CD4-positive, alpha-beta T cell treated with Interferon gamma for 1 hour (primary cell): ENCODE data around the gene NCKAP5L.
A peak's percentile ranks its signal among the peaks of the same experiment; 100 is the strongest.
"Not testable (repeated sequence)": the region's sequence is repeated elsewhere in the genome, so short reads cannot be mapped to it uniquely, and the experiment has no call there.

Experiments used
- DNase-seq: peaks from one replicate; pipeline ENCODE4 v3.0.0-alpha.2; 2020

The NCKAP5L gene

DNA sequence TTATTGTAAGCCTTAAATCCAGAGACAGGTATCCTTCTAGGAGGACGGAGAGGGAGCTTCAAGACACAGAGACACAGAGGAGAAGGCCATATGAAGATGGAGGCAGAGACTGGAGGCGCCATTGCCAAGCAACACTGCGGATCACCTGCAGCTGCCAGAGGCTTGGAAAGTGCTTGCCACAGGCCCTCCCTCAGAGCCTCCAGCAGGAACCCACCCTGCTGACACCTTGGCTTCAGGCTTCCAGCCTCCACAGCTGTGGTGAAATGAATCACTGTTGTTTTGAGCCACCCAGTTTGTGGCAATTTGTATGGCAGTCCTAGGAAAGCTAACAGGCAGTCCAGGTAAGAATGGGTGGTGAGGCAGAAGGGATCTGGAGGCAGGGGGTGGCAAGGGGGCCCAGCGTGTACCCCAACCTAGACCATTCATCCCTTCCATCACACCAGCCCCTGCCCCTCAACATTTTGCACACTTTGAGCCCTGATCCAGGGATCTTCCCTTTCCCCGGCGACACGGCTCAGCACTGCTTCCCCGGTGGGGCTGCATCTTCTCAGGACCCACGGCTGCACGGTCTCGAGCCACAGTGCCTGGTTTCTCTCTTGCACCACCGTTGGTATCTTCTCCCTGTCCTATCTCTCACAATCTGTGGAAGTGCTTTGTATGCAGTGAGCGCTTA is 37.0 kb upstream of the NCKAP5L start:
- no peak for DNase-seq

DNA sequence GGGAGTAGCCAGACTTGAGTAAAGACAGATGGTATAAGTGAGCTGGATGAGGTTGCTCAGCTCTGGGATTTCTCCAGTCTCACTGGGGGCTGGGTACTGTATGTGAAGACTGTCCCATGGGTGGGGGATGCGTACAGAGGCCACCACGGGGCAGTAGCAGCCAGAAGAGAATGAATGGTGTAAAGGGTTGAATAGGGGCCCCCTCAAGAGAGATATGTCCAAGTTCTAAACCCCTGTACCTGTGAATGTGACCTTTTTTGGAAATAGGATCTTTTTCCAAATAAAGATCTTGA is 36.5 kb upstream of the NCKAP5L start:
- DNase-seq: no peak

DNA sequence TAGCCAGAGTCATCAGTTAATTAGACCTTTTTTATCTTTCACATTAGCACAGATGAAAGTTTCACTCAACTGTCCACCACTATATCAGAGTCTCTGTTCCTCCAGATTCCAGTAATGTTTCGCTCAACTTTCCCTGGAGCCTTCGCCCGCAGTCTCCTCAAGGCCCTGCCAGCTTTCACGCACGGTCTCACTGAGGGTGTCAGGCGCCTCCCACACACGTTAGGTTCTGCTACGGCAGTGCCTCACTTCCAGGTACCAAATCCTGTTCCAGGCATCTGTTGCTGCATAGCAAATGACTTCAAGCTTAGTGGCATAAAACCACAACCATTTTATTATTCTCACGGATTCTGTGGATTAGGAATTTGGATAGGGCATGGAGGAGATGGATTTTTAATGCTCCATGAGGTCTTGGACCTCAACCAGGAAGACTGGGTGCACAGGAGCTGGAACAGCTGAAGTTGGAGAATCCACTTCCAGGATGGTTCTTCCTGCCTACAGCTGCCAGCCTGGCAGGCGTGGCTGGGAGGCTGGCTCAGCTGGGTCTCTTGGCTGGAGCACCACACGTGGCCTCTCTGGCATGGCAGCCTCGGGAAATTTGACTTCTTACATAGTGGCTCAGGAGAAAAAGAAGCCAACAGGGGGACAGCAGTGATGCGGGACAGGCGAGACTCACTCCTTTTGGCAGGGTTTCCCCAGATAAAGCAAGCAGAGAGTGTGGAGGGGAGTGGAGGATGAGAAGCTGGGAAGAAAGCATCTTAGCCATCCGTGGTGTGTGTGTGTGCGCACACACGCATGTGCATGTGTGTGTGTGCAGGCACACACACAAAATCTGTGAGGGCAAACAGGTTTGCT is 36.0 kb upstream of the NCKAP5L start:
- DNase-seq: no peak

DNA sequence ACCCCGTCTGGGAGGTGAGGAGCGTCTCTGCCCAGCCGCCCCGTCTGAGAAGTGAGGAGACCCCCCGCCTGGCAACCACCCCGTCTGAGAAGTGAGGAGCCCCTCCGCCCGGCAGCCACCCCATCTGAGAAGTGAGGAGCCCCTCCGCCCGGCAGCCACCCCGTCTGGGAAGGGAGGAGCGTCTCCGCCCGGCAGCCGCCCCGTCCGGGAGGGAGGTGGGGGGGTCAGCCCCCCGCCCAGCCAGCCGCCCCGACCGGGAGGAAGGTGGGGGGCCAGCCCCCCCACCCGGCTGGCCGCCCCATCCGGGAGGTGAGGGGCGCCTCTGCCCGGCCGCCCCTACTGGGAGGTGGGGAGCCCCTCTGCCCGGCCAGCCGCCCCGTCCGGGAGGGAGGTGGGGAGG is 32.7 kb upstream of the NCKAP5L start:
- not testable (repeated sequence) for DNase-seq

DNA sequence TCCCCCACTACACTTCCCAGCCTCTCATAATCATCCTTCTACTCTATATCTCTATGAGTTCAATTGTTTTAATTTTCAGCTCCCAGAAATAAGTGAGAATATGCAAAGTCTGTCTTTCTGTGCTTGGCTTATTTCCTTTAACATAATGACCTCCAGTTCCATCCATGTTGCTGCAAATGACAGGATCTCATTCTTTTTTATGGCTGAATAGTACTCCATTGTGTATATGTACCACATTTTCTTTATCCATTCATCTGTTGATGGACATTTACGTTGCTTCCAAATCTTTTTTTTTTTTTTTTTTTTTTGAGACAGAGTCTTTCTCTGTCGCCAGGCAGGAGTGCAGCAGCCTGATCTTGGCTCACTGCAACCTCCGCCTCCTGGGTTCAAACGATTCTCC is 27.7 kb upstream of the NCKAP5L start:
- not testable (repeated sequence) for DNase-seq

DNA sequence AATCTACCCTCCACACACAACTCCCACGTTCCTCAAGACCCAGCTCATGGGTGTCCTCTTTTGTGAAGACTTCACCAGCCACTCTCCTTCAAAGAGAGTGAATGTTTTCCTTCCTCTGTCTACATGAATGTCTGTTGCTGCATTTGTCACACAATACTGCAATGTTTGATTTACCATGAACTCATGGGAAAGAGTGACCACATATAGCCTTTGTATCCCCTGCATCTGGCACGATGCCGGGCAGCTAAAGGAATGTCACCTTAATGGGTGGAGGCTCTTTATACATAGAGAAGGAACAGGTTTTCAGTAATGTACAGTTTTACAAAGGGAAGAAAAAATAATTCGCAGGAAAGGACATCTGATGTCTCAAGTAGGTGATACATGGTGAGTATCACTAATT is 26.8 kb upstream of the NCKAP5L start:
- no peak for DNase-seq

DNA sequence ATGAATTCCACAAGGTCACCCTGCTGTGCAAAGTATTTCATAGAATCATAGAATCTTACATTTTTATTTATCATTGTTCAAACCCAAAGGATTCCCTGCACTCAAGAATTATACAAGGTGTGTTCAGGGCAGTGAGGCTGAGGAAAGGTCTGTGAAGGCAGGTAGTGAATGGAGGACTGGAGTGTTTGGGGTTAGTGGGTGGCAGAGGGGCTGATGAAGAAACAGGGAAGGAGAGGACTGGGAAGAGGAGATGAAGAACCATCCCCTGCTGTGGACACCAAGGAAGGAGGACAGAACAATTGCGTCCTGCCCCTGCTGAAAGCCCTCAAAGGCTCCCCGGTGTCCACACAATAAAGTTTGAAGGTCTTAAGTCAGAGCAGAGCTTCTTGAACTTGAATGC is 25.5 kb upstream of the NCKAP5L start:
- no peak for DNase-seq

DNA sequence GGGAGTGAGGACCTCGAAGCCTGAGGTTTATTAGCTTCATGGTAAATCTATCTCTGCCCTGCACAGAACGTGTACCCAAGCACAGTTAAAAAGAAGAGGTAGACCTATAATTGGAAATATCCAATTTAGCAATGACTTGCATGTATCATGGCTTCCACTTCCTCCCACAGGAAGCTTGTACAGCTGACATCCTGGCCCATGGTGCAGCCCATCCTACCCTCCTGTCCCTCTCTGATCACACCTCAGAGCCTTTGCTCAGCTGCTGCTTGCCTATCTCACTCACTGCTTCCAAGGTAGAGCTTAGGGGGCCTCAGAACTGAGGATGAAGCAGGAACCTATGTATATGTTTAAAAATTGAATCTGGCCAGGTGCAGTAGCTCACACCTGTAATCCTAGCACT is 18.9 kb upstream of the NCKAP5L start:
- no peak for DNase-seq

DNA sequence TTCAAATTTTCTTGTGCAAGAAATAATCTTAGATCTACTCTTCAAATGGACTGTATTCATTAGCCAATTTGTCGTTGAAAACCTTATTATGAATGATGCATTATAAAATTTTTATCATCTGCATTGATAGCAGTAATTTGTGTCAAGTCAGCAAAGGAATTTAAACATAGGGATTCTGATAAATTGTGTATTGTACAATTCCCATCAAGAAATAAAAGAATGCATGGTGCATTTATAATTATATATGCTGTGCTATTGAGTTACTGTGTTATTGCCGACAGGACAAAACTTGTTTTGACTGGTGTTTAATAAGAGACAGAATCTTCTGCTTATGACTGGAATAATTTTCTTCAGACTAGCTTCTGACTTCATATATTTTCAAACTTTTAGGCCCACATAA is 17.8 kb upstream of the NCKAP5L start:
- no peak for DNase-seq

DNA sequence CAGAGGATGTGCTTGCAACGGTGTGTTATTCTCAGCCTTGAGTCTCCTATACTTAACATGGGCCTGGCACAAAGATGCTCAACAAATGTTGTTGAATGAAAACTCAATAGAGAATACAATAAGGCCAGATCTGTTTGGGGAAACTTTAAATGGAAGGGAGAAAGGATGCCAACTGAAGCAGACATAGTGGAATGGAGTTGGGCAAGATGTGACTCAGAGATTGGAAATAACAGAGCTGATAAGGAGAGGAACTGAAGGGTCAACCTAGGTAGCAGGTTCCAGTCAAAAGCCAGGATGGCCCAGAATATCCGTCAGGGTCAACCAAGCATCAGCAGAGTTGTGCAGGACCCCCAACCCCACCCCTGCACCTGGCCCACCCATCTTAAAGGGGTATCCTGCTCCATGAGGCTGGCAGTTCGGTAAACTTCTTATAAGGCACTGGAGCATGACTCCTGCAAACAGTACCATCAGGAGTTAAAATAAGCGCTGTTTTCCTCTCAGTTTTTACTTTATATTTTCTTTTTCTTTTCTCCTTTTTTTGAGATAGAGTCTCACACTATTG is 15.7 kb upstream of the NCKAP5L start:
- DNase-seq: no peak

DNA sequence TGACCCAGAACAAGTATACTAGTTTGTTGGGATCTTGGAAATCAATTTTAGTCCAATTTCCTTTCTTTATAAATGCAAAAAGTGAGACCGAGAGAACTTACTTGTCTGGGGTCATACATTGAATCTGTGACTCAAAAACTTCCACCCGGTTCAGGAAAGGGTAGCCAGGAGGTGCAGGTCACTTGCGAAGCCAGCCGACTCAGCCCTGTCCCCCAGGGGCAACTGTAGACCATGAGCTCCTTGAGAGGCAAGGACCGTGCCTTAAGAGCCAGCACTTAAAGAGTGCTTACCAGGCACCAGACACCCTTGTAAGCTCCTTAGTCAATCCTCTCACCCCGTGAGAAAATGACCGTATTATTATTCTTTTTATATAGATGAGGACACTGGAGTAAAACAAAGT is 15.2 kb upstream of the NCKAP5L start:
- DNase-seq: no peak

DNA sequence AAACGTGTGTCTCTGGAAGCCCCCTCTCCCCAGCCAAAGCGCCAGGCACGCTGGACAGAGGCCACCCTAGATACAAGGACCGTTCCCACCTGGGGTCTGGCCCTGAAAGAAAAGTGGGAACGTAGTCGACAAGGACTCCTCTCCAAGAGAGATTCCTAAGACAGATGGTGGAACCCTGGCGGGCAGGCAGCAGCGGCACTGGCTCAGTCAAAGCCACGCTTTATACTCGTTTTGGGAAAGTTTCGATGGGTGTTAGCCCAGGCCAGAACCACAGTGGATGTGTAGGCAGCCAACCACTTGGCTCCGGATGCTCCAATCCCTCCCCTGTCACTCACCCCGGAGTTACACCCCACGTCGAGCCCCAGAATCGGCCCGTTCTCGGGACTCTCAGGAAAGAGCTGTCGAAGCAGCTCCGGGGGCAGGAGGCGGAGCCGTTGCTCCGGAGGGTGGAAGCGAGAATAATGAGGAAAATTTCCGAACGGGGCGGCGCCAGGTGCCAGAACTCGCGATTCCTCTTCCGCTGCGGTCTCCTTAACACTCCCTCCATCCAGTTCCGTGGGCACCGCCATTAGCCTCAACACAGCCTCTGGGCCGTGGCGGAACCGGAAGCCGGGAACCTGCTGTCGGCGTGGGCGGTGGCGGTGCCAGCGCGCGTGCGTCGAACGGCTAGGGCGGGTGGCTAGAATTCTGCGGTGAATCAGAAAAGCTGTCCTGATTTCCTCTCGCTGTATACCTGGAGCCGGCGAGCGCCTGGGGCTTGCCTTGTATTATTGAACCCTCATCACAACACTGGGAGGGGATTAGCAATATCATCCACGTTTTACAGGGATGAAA is 14.5 kb upstream of the NCKAP5L start, which contains the start of gene BCDIN3D:
TSS of gene BCDIN3D (minus strand) at position 588 of the 834 bp plus-strand sequence. CDS start at position 569, 19 bp downstream.
- peak; percentile 89 for DNase-seq

DNA sequence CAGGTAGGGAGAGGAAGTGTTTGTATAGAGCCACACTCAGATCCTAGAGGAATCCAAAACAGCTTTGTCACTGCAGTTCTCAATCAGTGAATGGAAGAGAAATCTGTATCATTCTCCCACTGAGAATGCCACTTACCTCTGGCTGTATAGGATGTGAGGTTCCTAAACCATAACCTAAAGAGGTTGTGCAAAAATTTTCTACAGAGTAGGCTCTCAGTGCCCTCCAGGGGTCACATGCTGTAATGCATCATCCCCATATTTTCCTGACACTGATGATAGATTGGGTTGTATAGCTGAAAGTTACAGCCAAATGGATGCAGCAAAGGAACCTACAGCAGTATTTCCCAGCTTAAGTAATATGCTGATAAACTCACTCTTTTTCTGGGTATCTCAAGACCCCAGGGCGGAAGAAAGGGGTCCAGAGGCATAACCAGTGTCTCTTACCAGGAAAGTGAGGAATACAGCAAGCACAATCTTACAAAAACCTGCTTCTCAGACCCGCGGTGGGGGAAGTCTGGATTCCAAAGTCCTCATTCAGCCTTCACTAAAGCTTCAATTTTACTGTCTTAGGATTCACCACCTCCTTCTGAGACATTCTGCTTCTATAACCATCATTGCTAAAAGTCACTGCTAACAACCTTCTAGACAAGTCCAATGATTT is 10.9 kb upstream of the NCKAP5L start:
- DNase-seq: peak; percentile 36

DNA sequence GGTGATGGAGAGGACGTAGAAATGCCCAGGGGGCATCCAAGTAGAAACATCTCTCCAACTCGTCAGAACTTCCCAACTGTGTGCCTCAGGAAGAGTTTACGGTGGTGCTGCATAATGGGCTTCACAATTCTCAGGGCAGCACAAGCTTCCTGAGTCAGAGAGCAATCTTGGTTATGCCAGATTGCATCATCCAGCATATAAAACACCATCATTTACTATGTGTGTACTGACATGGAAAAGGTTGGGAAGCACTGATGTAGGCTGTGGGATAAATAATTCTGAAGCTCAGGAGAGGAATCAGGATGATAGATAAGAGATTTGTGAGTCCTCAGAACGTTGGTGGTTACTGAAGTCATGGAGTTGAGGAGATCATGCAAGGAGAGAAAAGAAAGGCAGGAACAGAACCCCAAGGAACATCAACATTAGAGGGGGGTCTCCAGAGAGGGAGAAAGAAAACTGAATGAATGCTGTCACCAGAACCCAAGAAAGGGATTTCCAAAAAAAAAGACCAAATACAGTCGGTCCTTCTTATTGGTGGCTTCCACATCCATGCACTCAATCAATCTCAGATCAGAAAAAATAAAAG is 4.7 kb upstream of the NCKAP5L start:
- no peak for DNase-seq

DNA sequence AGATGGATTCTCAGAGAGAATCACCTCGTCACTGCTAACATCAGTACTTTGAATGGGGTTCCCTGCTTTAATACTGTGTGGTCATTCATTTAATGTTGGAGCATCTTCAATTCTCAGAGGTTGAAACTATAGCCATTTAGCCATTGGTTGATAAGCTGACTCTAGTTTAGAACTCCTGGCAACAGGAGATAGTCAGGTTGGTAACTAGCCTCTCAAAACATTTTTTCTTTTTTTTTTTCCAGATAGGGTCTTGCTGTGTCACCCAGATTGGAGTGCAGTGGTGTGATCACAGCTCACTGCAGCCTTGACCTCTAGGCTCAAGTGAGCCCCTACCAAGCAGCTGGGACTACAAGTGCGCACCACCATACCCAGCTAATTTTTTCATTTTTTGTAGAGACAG is 3.5 kb upstream of the NCKAP5L start:
- DNase-seq: no peak

DNA sequence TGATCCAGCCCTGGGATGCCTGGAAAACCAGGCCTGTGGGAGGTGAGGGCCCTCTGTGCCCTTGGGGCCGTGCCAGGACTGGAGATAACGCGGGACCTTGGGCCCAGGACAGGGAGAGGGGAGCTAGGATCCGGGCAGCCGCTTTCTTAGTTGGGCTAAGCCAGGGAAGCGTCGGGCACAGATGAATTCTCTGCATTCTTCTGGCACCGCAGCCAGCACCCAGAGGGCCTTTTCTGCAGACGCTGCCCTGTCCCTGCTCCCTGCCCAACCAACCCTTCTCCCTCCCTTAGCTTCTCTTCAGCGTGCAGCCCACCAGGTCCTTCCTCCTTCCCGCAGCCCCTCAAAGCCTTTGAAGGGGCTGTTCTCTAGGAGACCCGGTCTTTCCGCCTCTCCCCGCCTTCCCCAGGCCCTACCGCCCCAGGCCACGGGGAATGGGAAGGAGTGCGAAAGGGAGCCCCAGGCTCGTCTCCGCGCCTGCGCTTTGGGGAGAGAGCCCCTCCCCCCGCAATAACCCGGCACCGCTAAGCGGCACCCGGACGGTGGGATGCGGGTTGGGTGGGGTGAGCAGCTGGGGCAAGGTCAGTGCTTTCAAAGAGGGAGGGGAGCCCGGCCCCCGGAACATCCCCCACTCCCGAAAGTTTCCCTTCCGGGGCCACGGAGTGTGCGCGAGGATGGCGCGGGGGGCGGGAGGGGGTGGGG is 663 bp downstream of the NCKAP5L start:
- no peak for DNase-seq

DNA sequence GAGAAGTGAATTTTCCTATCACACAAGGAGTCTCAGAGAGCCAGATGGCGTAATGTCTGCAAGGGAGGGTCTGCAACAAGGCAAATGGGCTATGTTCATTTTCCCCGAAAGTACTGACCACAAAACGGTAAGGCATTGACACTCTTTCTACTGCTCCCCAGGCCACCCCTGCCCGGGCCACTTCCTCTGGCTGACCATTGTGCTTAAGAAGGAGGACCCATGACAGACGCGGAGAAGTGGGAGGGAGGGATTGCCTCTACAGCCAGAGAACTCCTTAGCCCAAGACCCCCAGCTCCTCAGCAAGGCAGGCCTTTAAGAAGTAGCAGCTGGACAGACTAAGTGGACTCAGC is 1.2 kb downstream of the NCKAP5L start:
- DNase-seq: no peak

DNA sequence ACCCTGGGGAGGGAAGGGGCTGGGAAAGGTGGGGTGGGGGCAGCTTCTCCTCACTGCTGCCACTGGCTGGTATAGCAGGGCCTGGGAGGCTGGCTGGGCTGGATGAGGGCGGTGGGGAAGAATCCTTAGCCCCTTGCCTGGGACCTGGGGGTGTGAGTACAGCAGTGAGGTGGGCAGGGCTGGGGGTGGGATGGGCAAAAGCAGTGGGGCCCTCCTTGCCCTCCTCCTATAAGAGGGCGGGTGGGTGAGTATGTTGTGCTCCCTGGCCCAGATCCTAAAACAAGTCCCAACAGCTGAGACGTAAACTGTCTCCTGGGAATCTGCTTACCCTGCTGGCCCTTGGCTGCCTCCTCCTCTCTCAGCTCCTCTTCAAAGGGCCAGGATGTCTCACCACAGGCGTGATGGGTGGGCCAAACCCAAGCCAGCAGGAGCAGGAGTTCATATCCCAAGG is 2.2 kb downstream of the NCKAP5L start:
- no peak for DNase-seq

DNA sequence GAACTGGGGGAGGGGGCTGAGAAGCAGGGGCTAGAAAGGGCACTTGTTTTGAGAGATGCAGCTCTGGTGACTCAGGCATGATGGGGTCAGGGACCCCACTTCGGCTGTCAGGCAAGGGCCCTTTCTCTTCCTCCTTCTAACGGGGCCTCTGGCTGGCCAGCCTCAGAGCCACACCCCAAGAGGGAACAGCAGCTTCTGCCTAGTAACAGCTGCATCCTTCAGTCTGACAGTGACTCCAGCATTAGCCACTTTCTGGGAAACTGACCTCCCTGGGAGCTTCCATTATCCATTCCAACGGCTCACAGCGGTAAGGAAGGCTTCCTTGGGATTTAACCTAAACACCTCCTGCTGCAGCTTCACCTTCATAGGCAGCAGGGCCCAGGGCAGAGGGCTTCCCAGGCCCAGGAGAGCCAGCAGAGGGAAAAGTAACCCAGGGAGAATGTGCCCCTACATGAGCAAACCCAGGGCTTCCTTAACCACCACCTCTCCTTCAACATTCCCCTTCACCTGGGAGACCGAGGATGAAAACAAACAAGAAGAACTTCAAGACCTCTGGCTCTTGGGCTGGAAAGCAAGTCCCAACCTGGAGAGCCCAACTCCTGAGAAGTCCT is 2.7 kb downstream of the NCKAP5L start:
- peak; percentile 51 for DNase-seq

DNA sequence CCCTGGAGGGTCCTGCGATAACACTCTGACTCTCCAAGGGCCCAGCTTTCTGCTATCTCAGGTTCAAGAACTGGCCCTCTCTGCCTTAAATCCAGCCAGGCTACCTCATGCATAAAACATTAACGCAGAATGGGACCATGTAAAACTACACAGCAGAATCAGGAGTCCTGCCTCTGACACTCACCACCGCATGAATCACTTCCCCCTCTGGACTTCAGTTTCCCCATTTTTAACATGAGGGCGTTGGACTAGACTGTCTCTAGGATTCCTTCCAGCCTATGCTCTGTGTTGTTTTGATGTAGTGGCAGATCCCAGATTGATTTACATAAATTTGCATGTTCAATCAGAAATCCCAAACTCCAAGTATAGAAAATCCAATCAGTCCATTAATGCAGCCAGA is 3.3 kb downstream of the NCKAP5L start:
- DNase-seq: peak; percentile 44

DNA sequence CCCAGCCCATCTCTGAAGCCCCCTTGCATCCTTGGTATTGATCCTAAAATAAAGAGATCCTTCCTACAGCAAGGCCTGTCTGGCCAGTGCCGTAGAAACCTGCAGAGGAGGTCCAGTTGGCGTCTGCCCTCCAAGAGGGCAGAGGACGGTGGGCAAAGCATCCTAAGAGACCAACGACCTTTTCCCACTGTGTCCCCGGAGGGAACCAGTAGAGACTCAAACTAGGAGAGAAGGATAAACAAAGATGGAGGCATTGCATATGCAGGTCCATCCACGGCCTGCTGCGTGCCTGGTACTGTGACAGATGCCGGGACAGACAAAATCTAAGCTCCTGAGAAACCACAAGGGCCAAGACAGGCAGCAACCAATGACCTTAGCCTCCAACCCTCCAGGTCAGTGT is 3.8 kb downstream of the NCKAP5L start:
- no peak for DNase-seq
